GM12878 (cell line): Measurements from ENCODE around the gene HELZ. TPM values are rescaled to one million over a fixed set of nuclear protein-coding genes. Genes with fewer than 3 reads are reported as not detected.

Experiments used
- IRF3 ChIP-seq: fragments of 450-650 bp; IDR thresholded peaks from 2 replicates; pipeline ENCODE4 v1.6.1; 2014; ENCODE audit warnings: mild to moderate bottlenecking
- IRF5 ChIP-seq: fragments of 450-650 bp; IDR thresholded peaks from 2 replicates; pipeline ENCODE4 v1.6.1; 2017; ENCODE audit warnings: borderline replicate concordance
- MYC ChIP-seq: IDR thresholded peaks from 2 replicates; pipeline ENCODE4 v1.6.1; 2011; ENCODE audit warnings: mild to moderate bottlenecking, low read length, moderate library complexity, inconsistent platforms; ENCODE audit not compliant: insufficient read depth, insufficient replicate concordance, insufficient read length, severe bottlenecking
- STAT1 ChIP-seq: fragments of 450-650 bp; conservative IDR thresholded peaks from 2 replicates; pipeline ENCODE4 v1.6.1; 2014; ENCODE audit warnings: antibody characterized with exemption, mild to moderate bottlenecking
- TAF1 ChIP-seq: IDR thresholded peaks from 2 replicates; pipeline ENCODE4 v1.6.1; 2011; ENCODE audit warnings: mild to moderate bottlenecking, low read depth, low read length, borderline replicate concordance
- polyA plus RNA-seq, 11 experiments: library from polyadenylated mRNA; depleted of rRNA in 4 of 11; unstranded in 6 of 11; stranded (reverse) in 5 of 11; fragments of >200 nt; fragmentation: Nextera tagmentation in 4 of 11; fragmentation: Illumina TruSeq in 1 of 11; extraction: Ambion mirVana in 4 of 11; extraction: Trizol in 1 of 11; gene quantifications; 1 replicate in 1 of 11; 2 replicates in 10 of 11; pipeline versions ENCODE4 v1.2.1 to v1.2.3, GENCODE V29; 2011 to 2016; ENCODE audit warnings: inconsistent platforms in 2 of 11, missing spikeins in 2 of 11, low read depth in 1 of 11
- total RNA-seq, 4 experiments: library from RNA; depleted of rRNA in 3 of 4; stranded (reverse); fragments of >200 nt in 3 of 4; fragmentation: Illumina TruSeq in 1 of 4; extraction: Trizol in 1 of 4; gene quantifications; 2 replicates each; pipeline versions ENCODE4 v1.2.1 to v1.2.3, GENCODE V29; 2013 to 2021
- TF ChIP-seq, protein P1 (sequence below): fragments of 450-650 bp; conservative IDR thresholded peaks from 2 replicates; pipeline ENCODE4 v1.6.1; 2017; ENCODE audit warnings: mild to moderate bottlenecking, moderate library complexity
- TF ChIP-seq, protein P2 (sequence below): IDR thresholded peaks from 2 replicates; pipeline ENCODE4 v1.6.1; 2012; ENCODE audit warnings: low read depth, low read length, improper control_type of control experiment

HELZ gene
- total and polyA plus RNA-seq, 10 of the 15 experiments (the other 5 are each of a cell fraction or from before 2014, with no cell fraction given), result 1.5 to 36.8 (median 19.1) TPM

- TF ChIP-seq IRF3 (no peak), STAT1 (no peak), MYC (no peak), IRF5 (no peak), TAF1 (no peak)
- TF ChIP-seq, protein P1, sequence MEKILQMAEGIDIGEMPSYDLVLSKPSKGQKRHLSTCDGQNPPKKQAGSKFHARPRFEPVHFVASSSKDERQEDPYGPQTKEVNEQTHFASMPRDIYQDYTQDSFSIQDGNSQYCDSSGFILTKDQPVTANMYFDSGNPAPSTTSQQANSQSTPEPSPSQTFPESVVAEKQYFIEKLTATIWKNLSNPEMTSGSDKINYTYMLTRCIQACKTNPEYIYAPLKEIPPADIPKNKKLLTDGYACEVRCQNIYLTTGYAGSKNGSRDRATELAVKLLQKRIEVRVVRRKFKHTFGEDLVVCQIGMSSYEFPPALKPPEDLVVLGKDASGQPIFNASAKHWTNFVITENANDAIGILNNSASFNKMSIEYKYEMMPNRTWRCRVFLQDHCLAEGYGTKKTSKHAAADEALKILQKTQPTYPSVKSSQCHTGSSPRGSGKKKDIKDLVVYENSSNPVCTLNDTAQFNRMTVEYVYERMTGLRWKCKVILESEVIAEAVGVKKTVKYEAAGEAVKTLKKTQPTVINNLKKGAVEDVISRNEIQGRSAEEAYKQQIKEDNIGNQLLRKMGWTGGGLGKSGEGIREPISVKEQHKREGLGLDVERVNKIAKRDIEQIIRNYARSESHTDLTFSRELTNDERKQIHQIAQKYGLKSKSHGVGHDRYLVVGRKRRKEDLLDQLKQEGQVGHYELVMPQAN, result no peak
- TF ChIP-seq, protein P2, sequence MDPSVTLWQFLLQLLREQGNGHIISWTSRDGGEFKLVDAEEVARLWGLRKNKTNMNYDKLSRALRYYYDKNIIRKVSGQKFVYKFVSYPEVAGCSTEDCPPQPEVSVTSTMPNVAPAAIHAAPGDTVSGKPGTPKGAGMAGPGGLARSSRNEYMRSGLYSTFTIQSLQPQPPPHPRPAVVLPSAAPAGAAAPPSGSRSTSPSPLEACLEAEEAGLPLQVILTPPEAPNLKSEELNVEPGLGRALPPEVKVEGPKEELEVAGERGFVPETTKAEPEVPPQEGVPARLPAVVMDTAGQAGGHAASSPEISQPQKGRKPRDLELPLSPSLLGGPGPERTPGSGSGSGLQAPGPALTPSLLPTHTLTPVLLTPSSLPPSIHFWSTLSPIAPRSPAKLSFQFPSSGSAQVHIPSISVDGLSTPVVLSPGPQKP, result no peak
These were observed 119.1 kb downstream of the HELZ start (continued) for GRCh38 chr17:67125924-67126323.
